ENCODE measurements around the gene CDA. TPM values are rescaled to one million over a fixed set of nuclear protein-coding genes. Genes with fewer than 3 reads are reported as not detected.

The CDA gene
- total and polyA plus RNA-seq, 9 of the 15 experiments (the other 6 are each of a cell fraction or from before 2014, with no cell fraction given) = not detected

GRCh38 chr1:20661207-20662109, 72.6 kb downstream of the CDA start, which contains the start of gene DDOST (continued):
- TF ChIP-seq CEBPZ (IDR thresholded peaks at IDR 0.05; ENCODE audit: borderline replicate concordance, low read depth, low read length) = peak; percentile 92
- no peak for TF ChIP-seq HOXB6 (CRISPR knock-in tag; IDR thresholded peaks at IDR 0.05; ENCODE audit: borderline replicate concordance)
- peak; percentile 99 for TF ChIP-seq GABPB1 (CRISPR knock-in tag; IDR thresholded peaks at IDR 0.05)
- peak; percentile 39; the same call in 1 of the 2 replicates for TF ChIP-seq NCOA1 (IDR thresholded peaks at IDR 0.05; ENCODE audit: low read depth)
- TF ChIP-seq SFPQ (IDR thresholded peaks at IDR 0.05; ENCODE audit: low read depth, low read length) = no peak
- no peak for TF ChIP-seq ZNF707 (CRISPR knock-in tag; conservative IDR thresholded peaks at IDR 0.05)
- no peak for TF ChIP-seq ZNF239 (CRISPR knock-in tag; IDR thresholded peaks at IDR 0.05)
- TF ChIP-seq NR0B1 (IDR thresholded peaks at IDR 0.05; ENCODE audit: partially characterized antibody) = no peak
- 0 out of 2 replicates have a peak, but pooled peaks have one; percentile 45 for TF ChIP-seq ZNF445 (CRISPR knock-in tag; IDR thresholded peaks at IDR 0.05; ENCODE audit: low read depth)
- TF ChIP-seq GTF2A2 (tag; IDR thresholded peaks at IDR 0.05) = no peak
- TF ChIP-seq PHB (CRISPR knock-in tag; IDR thresholded peaks at IDR 0.05) = no peak
- no peak; the same call in 1 of the 2 replicates for TF ChIP-seq MTA2 (IDR thresholded peaks at IDR 0.05; ENCODE audit: low read depth)
- 0 out of 2 replicates have a peak, but pooled peaks have one; percentile 13 for TF ChIP-seq HBP1 (CRISPR knock-in tag; IDR thresholded peaks at IDR 0.05)
- TF ChIP-seq SETDB1 (IDR thresholded peaks at IDR 0.05; ENCODE audit: low read length) = no peak
- TF ChIP-seq TSHZ1 (CRISPR knock-in tag; IDR thresholded peaks at IDR 0.05) = no peak
